Endothelial cell (in vitro differentiated cells): ENCODE measurements around the gene ELMOD1. TPM values are rescaled to one million over a fixed set of nuclear protein-coding genes. Genes with fewer than 3 reads are reported as not detected.

Source experiments
- DNase-seq: peaks from one replicate; pipeline ENCODE4 v3.0.0; 2021; ENCODE audit warnings: low spot score
- H3K27ac Mint-ChIP-seq: one replicate; pipeline ENCODE4 v1.8.0; 2021; ENCODE audit warnings: mixed read lengths, inconsistent platforms; ENCODE audit not compliant: unreplicated experiment
- H3K27me3 Mint-ChIP-seq: one replicate; pipeline ENCODE4 v1.8.0; 2021; ENCODE audit warnings: mild to moderate bottlenecking, moderate library complexity, mixed read lengths, inconsistent platforms; ENCODE audit not compliant: unreplicated experiment
- H3K36me3 Mint-ChIP-seq: one replicate; pipeline ENCODE4 v1.8.0; 2021; ENCODE audit warnings: mild to moderate bottlenecking, low read depth, mixed read lengths, inconsistent platforms; ENCODE audit not compliant: unreplicated experiment
- H3K4me1 Mint-ChIP-seq: one replicate; pipeline ENCODE4 v1.8.0; 2021; ENCODE audit warnings: mild to moderate bottlenecking, mixed read lengths, inconsistent platforms; ENCODE audit not compliant: unreplicated experiment
- H3K4me3 Mint-ChIP-seq: one replicate; pipeline ENCODE4 v1.8.0; 2021; ENCODE audit warnings: mild to moderate bottlenecking, mixed read lengths, inconsistent platforms; ENCODE audit not compliant: unreplicated experiment
- H3K9me3 Mint-ChIP-seq: one replicate; pipeline ENCODE4 v1.8.0; 2021; ENCODE audit warnings: mixed read lengths, inconsistent platforms; ENCODE audit not compliant: unreplicated experiment
- CTCF ChIP-seq: fragments of 200-600 bp; sonication (generic); IDR thresholded peaks from one replicate; pipeline ENCODE4 v1.5.0; 2021; ENCODE audit warnings: antibody characterized with exemption; ENCODE audit not compliant: unreplicated experiment
- total RNA-seq: library from RNA; stranded (reverse); fragmentation: NEBNext Ultra II Directional; extraction: Animal tissue kit (Norgen Biotek cat#: 25700); gene quantifications from one replicate; pipeline ENCODE4 v1.2.1, GENCODE V29; 2021; ENCODE audit not compliant: unreplicated experiment

The ELMOD1 gene
- total RNA-seq, 1 donor from 2014 or later, result 0.51 TPM

GRCh38 chr11:107661656-107662055, 70.7 kb downstream of the ELMOD1 start:
- H3K27ac Mint-ChIP-seq, result no peak overlapping the region
- no peaks in the 10 kb centered on the region for H3K36me3 Mint-ChIP-seq
- H3K9me3 Mint-ChIP-seq, result no peaks in the 10 kb centered on the region
- TF ChIP-seq CTCF, result no peak
- no peaks in the 10 kb centered on the region for H3K4me1 Mint-ChIP-seq
- H3K27me3 Mint-ChIP-seq, result peaks cover 2% of the 10 kb centered on the region
- no peak for DNase-seq
- H3K4me3 Mint-ChIP-seq, result no peak overlapping the region

DNA sequence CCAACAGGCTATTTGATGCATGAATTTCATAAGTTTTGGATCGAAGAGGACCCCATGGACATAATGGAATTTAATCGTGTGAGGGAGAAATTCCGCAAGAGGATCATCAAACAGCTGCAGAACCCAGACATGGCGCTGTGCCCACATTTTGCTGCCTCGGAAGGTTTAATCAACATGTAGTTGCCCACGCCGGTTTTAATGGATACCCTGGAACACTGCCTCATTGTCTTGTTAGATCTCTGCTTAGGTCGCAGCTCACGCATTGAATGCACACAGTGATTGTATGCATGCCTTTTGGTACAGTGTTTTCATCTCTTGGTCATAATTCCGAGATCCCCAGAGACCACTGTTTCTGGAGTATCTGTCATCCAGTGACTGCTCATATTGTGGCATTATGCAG, 74.1 kb downstream of the ELMOD1 start:
- Mint-ChIP-seq H3K9me3 (no peaks in the 10 kb centered on the region), H3K4me1 (peaks cover 4% of the 10 kb centered on the region), H3K27me3 (no peaks in the 10 kb centered on the region), H3K27ac (no peak overlapping the region), H3K4me3 (no peak overlapping the region), H3K36me3 (no peaks in the 10 kb centered on the region)
- no peak for DNase-seq
- TF ChIP-seq CTCF, result no peak

- Mint-ChIP-seq H3K36me3 (no peaks in the 10 kb centered on the region), H3K27ac (no peak overlapping the region), H3K27me3 (no peaks in the 10 kb centered on the region), H3K4me3 (no peak overlapping the region), H3K4me1 (peaks cover 4% of the 10 kb centered on the region), H3K9me3 (no peaks in the 10 kb centered on the region)
- TF ChIP-seq CTCF, result no peak
- DNase-seq, result no peak
Observed at GRCh38 chr11:107666911-107667613, 76.1 kb downstream of the ELMOD1 start.

DNA sequence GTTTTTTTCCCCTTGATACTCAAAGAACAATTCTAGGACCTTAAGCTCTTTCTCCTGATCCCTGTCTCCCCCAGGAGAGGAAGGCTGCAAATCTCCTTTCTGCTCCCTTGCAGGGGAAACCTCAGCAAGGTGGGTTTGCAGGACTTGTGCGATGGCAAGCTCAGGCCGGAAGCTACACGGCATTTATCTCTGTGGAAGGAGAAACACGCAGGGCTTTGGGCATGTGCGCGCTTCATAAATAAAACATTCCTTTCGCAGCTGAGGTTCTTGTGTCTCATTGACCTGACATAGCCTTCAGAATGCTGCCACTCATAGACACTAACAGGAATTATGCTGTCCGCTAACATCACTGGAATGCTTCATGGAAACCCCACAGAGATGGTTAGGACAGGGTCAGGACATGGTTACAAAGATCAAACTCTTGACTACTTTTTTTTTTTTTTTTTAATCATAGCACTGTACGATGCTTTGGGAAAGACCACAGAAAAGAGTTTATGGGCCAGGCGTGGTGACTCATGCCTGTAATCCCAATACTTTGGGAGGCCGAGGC, 78.3 kb downstream of the ELMOD1 start:
- Mint-ChIP-seq H3K27ac (no peak overlapping the region), H3K4me3 (no peak overlapping the region), H3K9me3 (no peaks in the 10 kb centered on the region), H3K36me3 (no peaks in the 10 kb centered on the region), H3K27me3 (no peaks in the 10 kb centered on the region), H3K4me1 (peaks cover 4% of the 10 kb centered on the region)
- DNase-seq, result no peak
- no peak for TF ChIP-seq CTCF

DNA sequence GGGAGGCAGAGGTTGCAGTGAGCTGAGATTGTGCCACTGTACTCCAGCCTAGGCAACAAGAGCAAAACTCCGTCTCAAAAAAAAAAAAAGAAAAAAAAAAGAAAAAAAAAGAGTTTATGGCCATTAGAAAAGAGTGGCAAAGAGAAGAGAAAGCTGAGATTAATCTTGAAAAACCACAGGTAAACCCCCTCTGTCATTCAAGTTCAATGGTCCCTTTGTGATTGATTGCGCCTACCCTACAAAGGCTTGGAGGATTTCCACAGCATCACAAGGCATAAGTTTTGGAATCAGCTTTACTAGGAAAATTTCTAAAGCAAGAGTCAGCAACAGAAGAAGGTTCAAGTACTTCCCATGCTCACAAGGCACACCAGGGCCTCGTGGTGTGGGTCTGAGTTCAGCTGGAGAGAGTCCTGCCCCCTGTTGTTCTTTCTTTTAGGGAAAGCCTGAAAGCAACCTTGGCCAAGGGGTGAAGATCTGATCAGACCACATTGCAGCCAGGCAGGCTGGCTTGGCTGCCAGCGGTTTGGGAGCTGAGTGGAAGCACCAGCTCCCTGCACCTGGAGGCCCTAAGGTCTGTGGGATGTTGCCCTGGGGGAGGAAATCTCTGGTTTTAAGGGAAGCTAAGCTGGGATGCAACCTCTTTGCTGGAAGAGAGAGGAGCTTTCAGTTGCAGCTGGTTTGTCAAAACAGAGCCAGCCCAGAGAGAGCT, 79.1 kb downstream of the ELMOD1 start:
- no peak overlapping the region for H3K27ac Mint-ChIP-seq
- TF ChIP-seq CTCF, result no peak
- DNase-seq, result no peak
- peaks cover 4% of the 10 kb centered on the region for H3K4me1 Mint-ChIP-seq
- no peaks in the 10 kb centered on the region for H3K36me3 Mint-ChIP-seq
- no peak overlapping the region for H3K4me3 Mint-ChIP-seq
- H3K27me3 Mint-ChIP-seq, result no peaks in the 10 kb centered on the region
- no peaks in the 10 kb centered on the region for H3K9me3 Mint-ChIP-seq
